ENCODE measurements around the gene CFAP119. TPM values are rescaled to one million over a fixed set of nuclear protein-coding genes. Genes with fewer than 3 reads are reported as not detected.
A peak's percentile ranks its signal among the peaks of the same experiment; 100 is the strongest.

CFAP119 gene
- total and polyA plus RNA-seq, 2 donors (not counting 3 experiments of a cell fraction or from before 2014, with no cell fraction given), result 6.5 to 9.5 TPM

GRCh38 chr16:30768583-30769181 lies 6.8 kb upstream of the CFAP119 start:
- no peak for FAIRE-seq
- Histone ChIP-seq H3K9ac (replicated peaks; ENCODE audit: extremely low read depth, insufficient read depth, low read length) (no peak overlapping the region), H2AFZ (ENCODE audit: low read depth, low read length) (no peak overlapping the region), H3K4me3 (replicated peaks in 1 of 3; ENCODE audit: insufficient read depth in 1 of 3, low read depth in 1 of 3, low read length in 3 of 3) (no peak overlapping the region), H3K36me3 (ENCODE audit: control insufficient read depth in 2 of 2, extremely low read depth in 1 of 2, insufficient read depth in 2 of 2, low read length in 2 of 2) (peaks cover 24 to 74% of the 10 kb centered on the region in 2 experiments), H3K9me1 (replicated peaks; ENCODE audit: control insufficient read depth, extremely low read depth, insufficient read depth, low read length) (no peaks in the 10 kb centered on the region), H4K20me1 (replicated peaks; ENCODE audit: control insufficient read depth, extremely low read depth, insufficient read depth, low read length) (no peaks in the 10 kb centered on the region), H3K4me1 (ENCODE audit: control insufficient read depth, extremely low read depth, insufficient read depth, low read length) (no peaks in the 10 kb centered on the region), H3K27me3 (ENCODE audit: control insufficient read depth in 2 of 2, insufficient read depth in 2 of 2, low read length in 2 of 2) (no peaks in the 10 kb centered on the region), H3K9me3 (replicated peaks; ENCODE audit: control insufficient read depth, insufficient read depth, low read length) (no peaks in the 10 kb centered on the region), H3K79me2 (ENCODE audit: control insufficient read depth, insufficient read depth, low read length) (peaks cover 9% of the 10 kb centered on the region), H3K27ac (ENCODE audit: insufficient read depth, low read depth, low read length) (no peak overlapping the region), H3K4me2 (ENCODE audit: insufficient read depth, low read length) (no peak overlapping the region)
- ChIA-PET POLR2A (no interaction called here), CTCF (interaction anchor here (0.9 kb wide), 1 partner anchor 76 kb away, joined by 3 read pairs; no protein-coding TSS in a partner anchor)
- TF ChIP-seq FOS (IDR thresholded peaks at IDR 0.05; ENCODE audit: borderline replicate concordance, insufficient read depth, low read length) (no peak), JUN (IDR thresholded peaks at IDR 0.05; ENCODE audit: borderline replicate concordance, insufficient read depth, insufficient read length, low read depth) (no peak), POLR2A (IDR thresholded peaks at IDR 0.05; ENCODE audit: low read depth, low read length) (no peak), MAX (IDR thresholded peaks at IDR 0.05; ENCODE audit: insufficient read depth, insufficient read length) (no peak), EZH2 (IDR thresholded peaks at IDR 0.05; ENCODE audit: borderline replicate concordance, low read depth, low read length, severe bottlenecking) (no peak), CTCF (IDR thresholded peaks at IDR 0.05; ENCODE audit: extremely low read depth in 1 of 2, insufficient read depth in 1 of 2, low read depth in 1 of 2, low read length in 2 of 2) (no peak), POLR2AphosphoS5 (IDR thresholded peaks at IDR 0.05; ENCODE audit: insufficient read depth, low read depth, low read length) (no peak), GATA2 (IDR thresholded peaks at IDR 0.05; ENCODE audit: insufficient read depth, insufficient read length, low read depth, low read length) (no peak), MYC (IDR thresholded peaks at IDR 0.05; ENCODE audit: low read depth, low read length) (no peak)
- dilution Hi-C loops (cut with MboI; ENCODE audit: extremely low pct_ligation_motif_present, low sequenced_read_pairs), result no loop called here
- intact Hi-C loops (cut with micrococcal nuclease), result no loop called here
- BruUV-seq (replicated peaks), result TSS peak; percentile 5
- DNase-seq (ENCODE audit: low read depth, low spot score), result no peak

All from endothelial cell of umbilical vein (primary cell).